Brain microvascular endothelial cell (primary cell): ENCODE data around the gene ADIG.
A peak's percentile ranks its signal among the peaks of the same experiment; 100 is the strongest.

Experiments used
- DNase-seq: peaks from one replicate; pipeline ENCODE4 v3.0.0-alpha.2; 2020
- H3K27ac ChIP-seq: fragments of 250-450 bp; sonication (Bioruptor Pico); 2 replicates; pipeline ENCODE4 v1.5.1; 2020; ENCODE audit warnings: mild to moderate bottlenecking, moderate library complexity
- H3K27me3 ChIP-seq: fragments of 250-450 bp; sonication (Bioruptor Pico); replicated peaks from 2 replicates; pipeline ENCODE4 v1.5.1; 2020; ENCODE audit warnings: mild to moderate bottlenecking
- H3K36me3 ChIP-seq: fragments of 250-450 bp; sonication (Bioruptor Pico); replicated peaks from 2 replicates; pipeline ENCODE4 v1.5.1; 2020; ENCODE audit warnings: mild to moderate bottlenecking
- H3K4me3 ChIP-seq: 2 replicates; pipeline ENCODE4 v1.5.1; 2011; ENCODE audit warnings: low read depth, mild to moderate bottlenecking, control low read depth, low read length, moderate library complexity
- CTCF ChIP-seq: IDR thresholded peaks from 2 replicates; pipeline ENCODE4 v1.5.1; 2011; ENCODE audit warnings: low read depth, mild to moderate bottlenecking, moderate library complexity, low read length, control low read depth, inconsistent platforms; ENCODE audit errors: missing control alignments
- in situ Hi-C: cut with HindIII; loops from 2 replicates; pipeline ENCODE4 v1.10.0; 2017; ENCODE audit warnings: low sequenced_read_pairs, low pct_ligation_motif_present

The ADIG gene

GRCh38 chr20:38543014-38543906 lies 37.7 kb upstream of the ADIG start:
- Histone ChIP-seq H3K27ac (no peak overlapping the region), H3K4me3 (no peak overlapping the region), H3K36me3 (peaks cover 77% of the 10 kb centered on the region), H3K27me3 (no peaks in the 10 kb centered on the region)
- in situ Hi-C loops, result no loop called here
- TF ChIP-seq CTCF, result no peak
- DNase-seq, result no peak

GRCh38 chr20:38545771-38546170 lies 35.2 kb upstream of the ADIG start:
- in situ Hi-C loops, result no loop called here
- DNase-seq, result no peak
- Histone ChIP-seq H3K36me3 (peaks cover 72% of the 10 kb centered on the region), H3K27me3 (no peaks in the 10 kb centered on the region), H3K4me3 (no peak overlapping the region), H3K27ac (no peak overlapping the region)
- TF ChIP-seq CTCF, result no peak

GRCh38 chr20:38547288-38548085 lies 33.5 kb upstream of the ADIG start:
- TF ChIP-seq CTCF, result no peak
- Histone ChIP-seq H3K36me3 (peaks cover 71% of the 10 kb centered on the region), H3K27ac (no peak overlapping the region), H3K27me3 (no peaks in the 10 kb centered on the region), H3K4me3 (no peak overlapping the region)
- in situ Hi-C loops, result no loop called here
- no peak for DNase-seq

GRCh38 chr20:38548356-38549083 lies 32.5 kb upstream of the ADIG start:
- no peak for DNase-seq
- in situ Hi-C loops, result no loop called here

GRCh38 chr20:38550274-38550673 lies 30.7 kb upstream of the ADIG start:
- Histone ChIP-seq H3K36me3 (peaks cover 63% of the 10 kb centered on the region), H3K27me3 (no peaks in the 10 kb centered on the region), H3K4me3 (no peak overlapping the region), H3K27ac (no peak overlapping the region)
- in situ Hi-C loops, result no loop called here
- no peak for DNase-seq
- TF ChIP-seq CTCF, result peak; percentile 34

More at GRCh38 chr20:38548356-38549083, 32.5 kb upstream of the ADIG start:
- Histone ChIP-seq H3K4me3 (no peak overlapping the region), H3K27ac (no peak overlapping the region), H3K36me3 (peaks cover 72% of the 10 kb centered on the region), H3K27me3 (no peaks in the 10 kb centered on the region)
- no peak for TF ChIP-seq CTCF
